HG03442 (cell line): ENCODE results near the gene TRIM77.
"Not testable (repeated sequence)": the region's sequence is repeated elsewhere in the genome, so short reads cannot be mapped to it uniquely, and the experiment has no call there.

Source experiments
- ATAC-seq: cut with Tn5 transposase; IDR thresholded peaks from one replicate; pipeline ENCODE4 v1.9.1; 2021; ENCODE audit warnings: mild to moderate bottlenecking, moderate library complexity; ENCODE audit not compliant: unreplicated experiment

TRIM77 gene, protein sequence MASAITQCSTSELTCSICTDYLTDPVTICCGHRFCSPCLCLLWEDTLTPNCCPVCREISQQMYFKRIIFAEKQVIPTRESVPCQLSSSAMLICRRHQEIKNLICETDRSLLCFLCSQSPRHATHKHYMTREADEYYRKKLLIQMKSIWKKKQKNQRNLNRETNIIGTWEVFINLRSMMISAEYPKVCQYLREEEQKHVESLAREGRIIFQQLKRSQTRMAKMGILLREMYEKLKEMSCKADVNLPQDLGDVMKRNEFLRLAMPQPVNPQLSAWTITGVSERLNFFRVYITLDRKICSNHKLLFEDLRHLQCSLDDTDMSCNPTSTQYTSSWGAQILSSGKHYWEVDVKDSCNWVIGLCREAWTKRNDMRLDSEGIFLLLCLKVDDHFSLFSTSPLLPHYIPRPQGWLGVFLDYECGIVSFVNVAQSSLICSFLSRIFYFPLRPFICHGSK

DNA sequence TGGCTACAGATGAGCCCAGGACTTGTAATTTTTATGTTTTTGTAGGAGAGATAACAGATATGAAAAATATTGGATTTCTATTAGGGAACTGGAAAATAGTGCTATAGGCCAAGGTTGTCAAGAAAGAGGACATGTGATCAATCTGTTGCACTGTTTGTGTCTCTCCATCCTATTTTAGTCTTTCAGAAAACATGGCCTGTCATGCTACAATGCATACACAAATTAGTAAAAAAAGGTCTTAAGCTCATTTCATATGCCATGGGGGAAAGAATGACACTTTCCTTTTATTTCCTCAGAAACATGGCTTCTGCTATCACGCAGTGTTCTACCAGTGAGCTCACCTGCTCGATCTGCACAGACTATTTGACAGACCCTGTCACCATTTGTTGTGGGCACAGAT, at the start of gene TRIM77:
Gene TRIM77, plus strand, starts transcription at position 301 of the 400 bp plus-strand sequence. Its CDS starts 0 bp downstream, at position 301.
- not testable (repeated sequence) for ATAC-seq

DNA sequence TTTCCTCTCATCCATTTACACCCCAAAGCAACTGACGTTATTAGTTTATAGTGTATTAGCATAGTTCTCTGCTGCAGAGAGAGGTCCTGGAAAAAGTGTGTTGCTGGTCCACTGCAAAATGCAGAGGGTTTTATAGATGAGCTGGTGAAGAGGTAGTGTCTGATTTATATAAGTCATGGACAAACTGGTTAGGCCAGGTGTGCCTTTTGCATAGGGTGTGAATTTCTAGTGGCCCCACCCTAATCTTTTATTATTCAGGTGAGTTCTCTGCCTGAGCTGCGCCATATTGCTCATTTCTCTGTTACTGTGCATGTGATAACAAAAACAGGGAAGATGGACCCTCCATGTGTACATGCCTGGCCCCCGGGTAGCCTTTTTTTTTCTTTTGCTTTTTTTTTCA, 43.1 kb upstream of the TRIM77 start:
- ATAC-seq: no peak

DNA sequence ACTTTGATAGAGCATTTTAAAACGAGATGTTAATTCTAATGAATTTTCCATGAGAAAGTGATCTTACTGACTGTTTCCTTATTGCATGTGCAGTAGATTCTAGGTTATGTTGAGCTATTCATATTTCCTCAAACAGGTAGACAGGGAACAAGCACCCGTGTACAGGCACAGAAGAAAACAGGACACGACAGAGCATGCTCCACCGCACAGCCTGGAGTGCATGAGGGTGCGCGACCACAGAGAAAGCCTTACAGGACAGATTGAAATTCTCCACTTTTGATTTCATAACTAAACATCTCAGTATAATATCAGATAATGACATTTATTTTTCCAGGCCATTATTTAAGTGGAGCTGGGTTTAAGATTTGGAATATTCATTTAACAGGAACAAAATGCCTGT, 41.9 kb upstream of the TRIM77 start:
- ATAC-seq: not testable (repeated sequence)

DNA sequence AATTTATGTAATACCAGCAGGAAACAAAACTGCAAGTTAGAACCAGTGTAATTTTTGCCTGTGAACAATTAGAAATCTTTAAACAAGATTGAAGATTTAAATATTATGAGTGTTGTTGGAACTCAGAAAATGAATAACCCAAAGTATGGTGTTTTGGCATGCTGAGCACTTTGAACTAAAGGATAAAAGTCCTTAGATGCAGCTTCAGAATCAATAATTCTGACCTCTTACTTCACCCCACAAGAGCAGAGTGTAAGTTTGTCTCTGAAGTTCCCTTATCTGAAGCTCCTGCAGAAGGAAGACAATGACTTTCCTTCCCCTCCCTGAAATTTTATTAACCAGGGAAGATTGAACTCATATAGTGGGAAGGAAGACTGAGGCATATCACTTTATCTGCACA, 40.5 kb upstream of the TRIM77 start:
- ATAC-seq: not testable (repeated sequence)

DNA sequence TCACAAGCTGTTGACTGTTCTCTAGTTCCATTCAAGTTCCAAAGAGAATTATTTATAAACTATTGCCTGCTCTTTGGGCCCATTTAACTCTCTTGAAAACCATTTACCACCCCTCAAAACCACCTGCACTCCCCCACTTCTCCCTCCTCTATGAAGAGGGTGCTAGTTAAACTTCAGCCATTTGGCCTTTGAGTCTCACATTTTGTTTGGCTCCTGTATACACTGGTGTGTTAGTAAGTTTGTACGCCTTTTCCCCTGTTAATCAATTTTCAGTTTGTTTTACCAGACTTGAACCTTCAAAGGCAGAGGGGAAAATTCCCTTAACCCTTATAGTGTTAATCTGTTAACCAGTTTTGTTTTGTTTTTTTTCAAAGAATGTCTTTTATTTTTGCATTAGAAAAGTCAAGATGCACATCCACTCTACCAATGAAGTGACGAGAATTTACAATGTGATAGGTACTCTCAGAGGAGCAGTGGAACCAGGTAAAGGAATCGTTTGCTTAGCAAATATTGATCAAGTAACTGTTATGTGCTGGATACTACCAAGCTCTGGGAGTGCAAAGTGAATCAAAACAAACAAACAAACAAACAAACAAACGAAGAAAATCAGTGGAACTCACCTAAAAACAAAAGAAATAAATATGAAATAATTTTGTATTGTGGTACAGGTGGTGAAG, 40.0 kb upstream of the TRIM77 start:
- not testable (repeated sequence) for ATAC-seq

DNA sequence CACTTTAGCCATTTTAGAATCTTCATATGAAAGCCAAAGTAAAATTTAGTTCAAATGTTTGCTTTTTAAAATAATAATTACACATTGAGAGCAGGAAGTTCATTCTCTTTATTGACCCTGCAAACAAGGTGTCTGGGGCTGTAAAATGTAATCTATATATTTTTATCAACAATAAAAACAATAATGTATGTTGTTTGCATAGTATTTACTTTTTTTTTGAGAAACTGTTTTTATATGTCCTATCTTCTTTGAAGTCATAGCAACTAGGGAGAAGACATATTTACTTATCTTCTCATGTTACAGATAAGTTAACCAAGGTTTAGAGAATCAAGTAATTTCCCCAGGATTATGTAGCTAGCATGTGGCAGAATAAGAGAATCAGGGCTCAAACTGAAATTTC, 37.6 kb upstream of the TRIM77 start:
- not testable (repeated sequence) for ATAC-seq

DNA sequence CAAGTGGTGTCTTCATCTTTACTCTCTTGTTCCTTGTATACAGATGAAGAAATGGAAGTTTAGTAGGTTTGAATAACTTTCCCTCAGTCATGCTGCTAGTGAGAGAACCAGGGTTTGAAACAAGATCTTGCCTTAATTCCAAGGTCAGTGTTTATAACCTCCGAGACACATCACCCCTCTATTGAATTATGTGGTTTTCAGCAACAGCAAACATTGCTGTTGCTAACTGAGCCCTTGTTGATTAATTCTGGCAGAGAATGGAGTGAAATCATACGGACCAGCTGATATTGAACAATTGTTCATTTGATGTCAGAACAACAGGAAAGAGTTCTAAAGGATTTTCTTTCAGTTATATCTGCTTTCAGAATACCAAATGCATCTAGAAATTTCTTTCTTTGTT, 36.7 kb upstream of the TRIM77 start:
- not testable (repeated sequence) for ATAC-seq

DNA sequence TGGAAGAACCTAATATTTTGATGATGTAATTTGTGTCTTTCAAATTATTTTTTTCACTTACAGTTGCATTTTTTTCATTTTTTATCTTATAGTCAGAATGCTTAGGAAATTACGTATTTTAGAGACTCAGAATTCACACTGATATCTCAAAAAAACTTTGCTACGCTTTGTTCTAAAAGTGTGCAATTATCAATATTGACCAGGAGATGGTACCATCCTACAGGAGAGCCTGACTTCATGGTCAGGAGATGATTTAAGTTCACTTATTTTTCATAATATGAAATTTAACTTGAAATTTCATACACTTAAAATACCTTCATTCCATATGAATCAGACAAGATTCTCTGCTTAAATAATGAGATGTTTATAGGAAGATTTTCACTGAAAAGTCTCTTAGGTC, 34.7 kb upstream of the TRIM77 start:
- ATAC-seq: not testable (repeated sequence)

DNA sequence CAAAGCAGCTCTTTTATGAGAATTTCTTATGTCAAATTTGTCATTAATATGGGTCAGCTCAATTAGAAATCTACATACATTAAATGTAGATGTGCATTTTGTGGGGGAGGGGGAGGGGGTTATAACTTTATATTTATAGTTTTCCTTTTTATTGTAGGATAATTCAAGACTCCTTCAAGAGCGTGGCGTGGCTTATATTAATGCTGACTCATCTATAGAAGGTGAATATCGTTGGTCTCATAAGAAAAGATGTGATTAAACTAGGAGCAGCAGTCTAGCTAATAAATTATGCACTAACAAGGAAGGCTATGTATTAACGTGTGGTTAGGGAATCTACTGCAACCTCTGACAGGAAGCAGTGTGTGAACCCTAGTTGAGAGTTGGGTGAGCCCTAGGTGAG, 34.2 kb upstream of the TRIM77 start:
- ATAC-seq: not testable (repeated sequence)

DNA sequence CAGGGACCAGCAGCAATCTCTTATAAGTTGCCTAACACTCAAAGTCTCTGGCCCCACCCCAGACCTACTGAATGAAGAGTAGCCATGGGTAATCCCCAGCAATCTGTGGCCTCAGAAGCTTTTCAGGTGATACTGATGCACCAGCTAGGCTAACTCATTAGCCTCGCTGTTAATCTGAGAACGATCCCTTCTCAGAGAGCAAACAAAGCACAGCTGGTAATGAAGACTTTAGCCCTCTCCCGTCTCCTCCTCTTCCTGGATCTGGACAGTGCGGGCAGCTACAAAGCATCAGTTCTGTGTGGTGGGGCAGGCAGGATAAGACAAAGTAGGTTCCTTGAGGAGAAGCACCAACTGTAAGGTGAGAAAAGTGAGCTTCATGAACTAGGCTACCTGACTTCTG, 3.0 kb upstream of the TRIM77 start:
- ATAC-seq: not testable (repeated sequence)

DNA sequence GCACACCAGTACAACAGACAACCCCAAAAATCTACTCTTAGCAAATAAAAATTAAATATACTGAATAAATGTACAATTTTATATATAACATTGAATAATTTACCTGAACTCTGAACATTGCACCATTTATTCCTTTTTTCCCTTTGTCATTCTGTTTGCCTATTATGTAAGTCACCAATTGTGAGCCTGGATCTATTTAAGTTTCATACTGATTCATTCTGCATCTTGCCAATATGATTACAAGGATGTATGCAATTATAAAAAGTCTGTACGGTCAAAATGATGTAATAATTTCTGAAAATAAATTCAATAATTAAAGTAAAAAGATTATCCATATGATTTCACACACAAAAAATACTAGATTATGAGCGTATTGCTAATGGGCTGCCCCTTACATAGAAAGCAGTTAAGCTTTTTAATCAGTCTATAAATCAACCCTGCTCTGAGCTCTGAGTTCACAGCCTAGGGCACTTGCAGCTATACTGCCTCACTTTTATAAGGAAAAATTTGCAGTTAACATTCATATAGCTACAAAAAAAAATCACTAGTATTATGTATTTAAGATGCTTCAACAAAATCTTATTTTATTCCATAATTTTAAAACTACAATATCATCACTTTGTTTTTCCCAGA, 14.9 kb downstream of the TRIM77 start:
- ATAC-seq: not testable (repeated sequence)

DNA sequence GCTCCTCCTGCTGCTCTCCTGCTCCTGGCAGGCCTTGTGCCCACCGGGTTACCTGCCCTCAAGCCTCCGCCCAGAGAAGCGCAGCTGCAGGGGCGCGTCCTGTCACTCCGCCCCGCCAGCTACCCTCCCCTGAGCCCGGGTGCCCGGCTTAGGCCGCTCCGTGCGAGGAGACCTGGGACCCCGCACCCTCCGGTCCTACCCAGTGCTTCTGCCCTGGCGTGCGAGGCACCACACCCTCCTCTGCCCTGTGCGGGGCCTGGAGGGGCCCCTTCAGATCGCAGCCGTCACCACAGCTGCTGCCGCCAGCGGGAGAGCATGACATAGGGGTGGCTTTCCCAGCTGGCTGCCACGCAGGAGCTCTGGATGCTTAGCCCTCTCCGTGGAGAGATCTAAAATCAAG, 20.1 kb downstream of the TRIM77 start:
- not testable (repeated sequence) for ATAC-seq

DNA sequence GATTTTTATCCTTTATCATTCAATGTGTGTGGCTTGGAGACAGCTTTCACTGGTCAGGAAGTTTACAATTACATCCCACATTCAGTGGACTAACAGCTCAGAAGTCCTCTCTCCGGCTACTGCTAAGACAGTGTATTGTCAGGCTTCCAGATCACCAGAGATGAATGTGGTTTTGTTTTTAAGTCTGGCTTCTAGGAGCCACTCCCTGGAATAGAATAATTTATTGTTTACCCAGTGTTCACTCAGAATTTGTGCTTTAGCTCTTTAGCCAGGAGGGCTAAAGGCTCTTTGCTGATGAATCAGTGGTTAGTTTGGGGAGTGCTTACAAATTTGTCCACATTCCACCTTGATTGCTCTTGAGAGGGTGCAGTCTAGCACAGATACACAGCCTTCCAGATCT, 26.5 kb downstream of the TRIM77 start:
- ATAC-seq: no peak

DNA sequence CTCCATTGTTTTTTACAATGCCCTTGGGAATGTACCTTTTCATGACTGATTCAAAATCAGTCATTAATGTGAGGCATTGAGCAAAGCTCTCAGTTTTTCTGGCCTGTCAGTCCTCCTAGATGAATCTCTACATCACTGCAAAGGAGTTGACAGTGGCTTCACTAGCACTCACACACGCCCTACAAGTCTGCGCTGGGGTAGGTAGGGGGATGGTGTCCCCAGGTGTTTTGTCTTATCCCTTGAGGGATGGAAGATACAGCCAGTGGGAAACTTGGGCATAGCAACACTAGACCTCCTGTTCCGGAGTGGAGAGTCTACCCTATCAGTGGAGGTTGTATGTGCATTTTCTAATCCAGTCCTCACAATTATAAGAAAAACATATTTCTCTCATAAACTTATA, 27.0 kb downstream of the TRIM77 start:
- ATAC-seq: no peak

DNA sequence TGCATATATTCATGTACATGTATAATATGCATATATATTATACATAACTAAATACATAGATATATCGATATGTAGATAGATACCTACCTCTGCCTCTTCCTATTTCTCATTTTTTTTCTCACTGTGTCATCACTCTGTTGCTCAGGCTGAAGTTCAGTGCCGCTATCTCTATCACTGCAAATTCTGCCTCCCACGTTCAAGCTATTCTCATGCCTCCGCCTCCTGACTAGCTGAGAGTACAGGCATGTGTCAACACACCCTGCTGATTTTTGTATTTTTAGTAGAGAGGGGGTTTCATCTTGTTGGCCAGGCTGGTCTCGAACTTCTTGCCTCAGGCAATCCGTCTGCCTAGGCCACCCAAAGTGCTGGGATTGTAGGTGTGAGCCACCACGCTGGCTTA, 31.3 kb downstream of the TRIM77 start:
- not testable (repeated sequence) for ATAC-seq

DNA sequence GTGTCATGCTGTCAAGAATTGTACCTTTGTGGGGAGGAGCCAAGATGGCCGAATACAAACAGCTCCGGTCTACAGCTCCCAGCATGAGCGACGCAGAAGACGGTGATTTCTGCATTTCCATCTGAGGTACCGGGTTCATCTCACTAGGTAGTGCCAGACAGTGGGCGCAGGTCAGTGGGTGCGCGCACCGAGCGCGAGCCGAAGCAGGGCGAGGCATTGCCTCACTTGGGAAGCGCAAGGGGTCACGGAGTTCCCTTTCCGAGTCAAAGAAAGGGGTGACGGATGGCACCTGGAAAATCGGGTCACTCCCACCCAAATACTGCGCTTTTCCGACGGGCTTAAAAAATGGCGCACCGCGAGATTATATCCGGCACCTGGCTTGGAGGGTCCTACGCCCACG, 34.1 kb downstream of the TRIM77 start:
- ATAC-seq: not testable (repeated sequence)

DNA sequence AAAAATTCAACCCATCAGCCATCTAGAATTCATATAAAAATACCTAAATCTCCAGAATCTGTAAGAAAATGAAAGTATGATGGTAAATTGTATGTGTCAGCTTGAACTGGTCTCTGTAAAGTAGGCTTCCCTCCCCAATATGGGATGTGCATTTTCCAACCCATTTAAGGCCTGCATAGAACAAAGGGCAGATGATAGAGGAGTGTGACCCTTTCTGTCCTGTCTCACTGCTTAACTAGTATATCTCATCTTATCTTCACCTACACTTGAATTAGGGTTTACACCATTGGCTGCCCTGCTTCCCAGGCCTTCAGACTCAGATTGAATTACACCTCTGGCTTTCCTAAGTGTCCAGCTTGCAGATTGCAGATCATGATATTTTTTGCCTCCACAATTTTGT, 40.7 kb downstream of the TRIM77 start:
- not testable (repeated sequence) for ATAC-seq
